ENCODE data around the gene GABARAP.

The GABARAP gene

DNA sequence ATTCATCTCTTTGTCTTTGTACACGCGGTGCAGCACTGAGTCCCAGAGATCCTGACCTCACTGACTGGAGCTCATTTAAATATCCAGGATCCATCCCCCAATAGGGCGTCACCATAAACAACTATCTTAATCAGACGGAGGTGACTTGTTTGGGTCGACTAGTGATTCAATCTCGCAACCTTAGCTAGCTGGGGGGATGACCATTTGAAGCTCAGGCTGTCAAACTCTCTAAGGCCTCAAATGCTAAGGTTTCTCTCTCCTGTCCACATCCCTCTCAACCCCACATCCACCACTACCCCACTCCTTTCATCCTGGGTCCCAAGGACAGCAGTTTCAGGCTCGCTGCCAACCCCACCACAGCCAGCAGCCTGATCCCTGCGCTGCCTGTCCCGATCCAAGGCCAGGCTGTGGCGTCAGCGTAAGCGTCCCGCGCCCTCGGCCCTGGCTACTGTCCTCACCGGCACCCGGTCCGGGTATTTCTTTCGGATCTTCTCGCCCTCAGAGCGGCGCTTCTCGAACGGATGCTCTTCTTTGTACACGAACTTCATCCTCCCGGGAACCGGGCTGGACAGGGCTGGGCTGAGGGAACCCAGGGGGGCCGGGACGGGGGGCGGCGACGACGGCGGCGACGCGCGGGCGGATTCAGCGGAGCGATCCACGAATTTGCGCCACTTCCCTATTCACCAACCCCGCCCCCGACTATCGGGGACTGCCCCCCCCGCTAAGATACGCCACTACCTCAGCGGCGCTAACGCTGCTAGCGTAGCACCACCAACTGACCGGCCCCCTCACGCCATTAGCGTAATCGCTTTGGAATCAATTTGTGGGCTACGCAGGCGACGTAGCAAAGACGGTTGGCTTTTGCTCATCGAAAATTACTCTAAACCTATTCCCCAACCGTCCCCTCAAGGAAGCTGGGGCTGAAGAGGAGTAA lies at the start of gene GABARAP:
GABARAP (minus strand) TSS at position 667 of the 934 bp plus-strand sequence; CDS start at position 548, 119 bp downstream.
- peak; percentile 34 for ATAC-seq (replicated peaks; ENCODE audit: extremely low read depth, poor library complexity, severe bottlenecking)
- Mint-ChIP-seq H3K27me3 (no peaks in the 10 kb centered on the region), H3K4me1 (peaks cover 56% of the 10 kb centered on the region), H3K4me3 (peak within 1 kb of the TSS; percentile 98), H3K36me3 (ENCODE audit: insufficient read depth) (peaks cover 52% of the 10 kb centered on the region), H3K27ac (ENCODE audit: low read depth) (peak within 1 kb of the TSS; percentile 90), H3K9me3 (no peaks in the 10 kb centered on the region)
- peak; percentile 90 to 96 for DNase-seq (ENCODE audit: low spot score in 2 of 2)

DNA sequence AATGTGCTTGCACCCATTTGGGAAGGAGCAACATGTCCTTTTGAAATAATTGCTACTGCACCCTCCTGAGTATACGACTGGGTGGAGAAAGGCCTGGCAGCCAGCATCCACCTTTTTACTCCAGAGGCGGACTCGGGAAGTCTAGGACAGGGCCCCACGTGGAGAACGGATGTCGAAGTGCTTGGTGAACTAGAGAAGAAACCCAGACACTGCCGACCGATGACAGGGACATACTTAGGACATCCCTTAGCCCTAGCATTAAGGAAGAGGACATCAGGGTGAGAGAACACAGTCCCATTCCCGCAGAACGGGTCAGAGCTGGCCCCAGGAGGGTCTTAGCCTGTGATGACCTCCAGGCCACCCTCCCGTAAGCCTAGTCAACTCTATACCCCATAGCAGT lies 48.4 kb upstream of the GABARAP start:
- no peak overlapping the region for H3K4me3 Mint-ChIP-seq
- peaks cover 7% of the 10 kb centered on the region for H3K36me3 Mint-ChIP-seq (ENCODE audit: insufficient read depth)
- no peak for ATAC-seq (replicated peaks; ENCODE audit: extremely low read depth, poor library complexity, severe bottlenecking)
- DNase-seq (ENCODE audit: low spot score in 2 of 2) = no peak
- no peak overlapping the region for H3K27ac Mint-ChIP-seq (ENCODE audit: low read depth)
- no peaks in the 10 kb centered on the region for H3K9me3 Mint-ChIP-seq
- H3K27me3 Mint-ChIP-seq = peaks cover 78% of the 10 kb centered on the region
- H3K4me1 Mint-ChIP-seq = peaks cover 7% of the 10 kb centered on the region

DNA sequence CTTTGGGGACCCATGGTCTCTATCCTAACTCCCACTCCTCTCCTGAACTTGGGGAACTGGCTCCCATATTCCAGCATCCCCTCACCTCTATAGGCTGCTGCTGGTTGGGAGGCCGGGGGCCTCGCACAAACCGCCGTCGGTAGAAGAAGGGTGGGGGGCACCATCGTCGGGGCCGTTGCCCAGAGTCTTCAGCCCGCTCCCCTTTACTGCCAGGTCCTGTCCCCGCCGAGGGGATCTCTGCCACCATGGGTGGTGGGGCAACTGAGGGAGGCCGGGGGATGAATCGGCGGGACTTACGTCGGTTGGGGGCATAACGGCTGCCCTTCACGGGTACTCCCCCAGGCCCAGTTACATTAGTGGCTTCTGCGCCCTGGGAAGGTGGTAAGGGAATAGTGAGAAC lies 47.9 kb upstream of the GABARAP start:
- Mint-ChIP-seq H3K9me3 (no peaks in the 10 kb centered on the region), H3K36me3 (ENCODE audit: insufficient read depth) (peaks cover 4% of the 10 kb centered on the region), H3K27me3 (peaks cover 79% of the 10 kb centered on the region), H3K4me3 (no peak overlapping the region), H3K27ac (ENCODE audit: low read depth) (no peak overlapping the region), H3K4me1 (peaks cover 5% of the 10 kb centered on the region)
- ATAC-seq (replicated peaks; ENCODE audit: extremely low read depth, poor library complexity, severe bottlenecking) (no peak), DNase-seq (ENCODE audit: low spot score in 2 of 2) (no peak)

DNA sequence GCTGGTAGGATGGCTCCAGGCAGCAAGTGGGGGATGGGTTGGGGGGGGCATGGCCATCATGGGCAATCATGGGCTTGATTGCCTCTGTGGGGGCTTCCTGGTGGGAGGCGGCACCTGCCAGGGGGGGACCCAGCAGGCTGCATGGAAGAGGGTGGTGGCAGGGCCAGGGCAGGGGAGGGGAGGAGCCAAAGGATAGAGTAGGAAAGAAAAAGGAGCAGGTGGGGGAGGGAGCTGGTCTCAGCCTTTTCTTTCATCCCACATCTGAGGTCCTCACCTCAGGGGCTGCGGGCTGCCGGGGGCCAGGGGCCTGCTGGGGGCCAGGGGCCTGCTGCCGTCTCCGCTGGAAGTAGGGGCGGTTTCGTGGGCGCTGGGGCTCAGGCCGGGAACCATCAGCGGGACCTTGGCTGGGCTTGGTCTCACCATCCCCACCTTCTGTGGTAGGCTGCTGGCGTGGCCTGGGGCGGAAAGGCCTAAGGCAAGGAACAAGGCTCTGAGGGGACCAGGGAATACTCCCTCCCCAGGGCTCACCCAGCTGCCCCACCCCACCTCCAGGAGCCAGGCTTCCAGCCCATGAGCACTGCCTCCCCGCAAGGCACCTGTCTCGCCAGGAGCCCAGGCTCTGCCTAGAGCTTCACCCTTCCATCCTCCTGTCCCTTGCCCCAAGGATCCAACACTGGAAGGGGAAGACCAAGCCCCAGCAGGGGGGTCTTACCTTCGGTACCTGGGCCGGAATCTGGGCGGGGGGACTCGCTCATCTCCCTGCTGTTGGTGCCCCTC lies 47.2 kb upstream of the GABARAP start:
- H3K4me1 Mint-ChIP-seq = no peaks in the 10 kb centered on the region
- no peak overlapping the region for H3K27ac Mint-ChIP-seq (ENCODE audit: low read depth)
- DNase-seq (ENCODE audit: low spot score in 2 of 2) (no peak), ATAC-seq (replicated peaks; ENCODE audit: extremely low read depth, poor library complexity, severe bottlenecking) (no peak)
- peaks cover 4% of the 10 kb centered on the region for H3K36me3 Mint-ChIP-seq (ENCODE audit: insufficient read depth)
- H3K4me3 Mint-ChIP-seq = no peak overlapping the region
- H3K9me3 Mint-ChIP-seq = no peaks in the 10 kb centered on the region
- H3K27me3 Mint-ChIP-seq = peaks cover 76% of the 10 kb centered on the region

- peaks cover 75% of the 10 kb centered on the region for H3K27me3 Mint-ChIP-seq
- H3K4me3 Mint-ChIP-seq = no peak overlapping the region
Observed at GRCh38 chr17:7285679-7286078, 43.4 kb upstream of the GABARAP start.

DNA sequence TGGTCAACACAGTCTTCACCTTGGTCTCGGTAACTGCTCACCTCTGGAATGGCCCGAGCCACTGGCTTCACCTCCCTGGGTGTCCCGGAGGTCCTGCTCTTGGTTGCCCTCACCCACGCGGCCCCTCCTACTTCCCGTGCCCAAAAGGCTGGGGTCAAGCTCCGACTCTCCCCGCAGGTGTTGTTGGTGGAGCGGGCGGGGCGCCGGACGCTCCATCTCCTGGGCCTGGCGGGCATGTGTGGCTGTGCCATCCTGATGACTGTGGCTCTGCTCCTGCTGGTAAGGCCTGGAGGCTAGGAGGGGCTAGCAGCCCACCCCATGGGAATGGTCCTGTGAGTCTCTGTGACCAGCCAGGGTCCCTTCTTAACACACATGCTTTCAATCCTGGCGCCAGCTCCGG lies 42.7 kb upstream of the GABARAP start:
- Mint-ChIP-seq H3K4me3 (no peak overlapping the region), H3K9me3 (no peaks in the 10 kb centered on the region), H3K27me3 (peaks cover 67% of the 10 kb centered on the region), H3K36me3 (ENCODE audit: insufficient read depth) (peaks cover 2% of the 10 kb centered on the region), H3K4me1 (peaks cover 13% of the 10 kb centered on the region), H3K27ac (ENCODE audit: low read depth) (no peak overlapping the region)
- DNase-seq (ENCODE audit: low spot score in 2 of 2) (no peak), ATAC-seq (replicated peaks; ENCODE audit: extremely low read depth, poor library complexity, severe bottlenecking) (no peak)

More at GRCh38 chr17:7285679-7286078, 43.4 kb upstream of the GABARAP start:
- peaks cover 12% of the 10 kb centered on the region for H3K4me1 Mint-ChIP-seq
- DNase-seq (ENCODE audit: low spot score in 2 of 2) = no peak
- peaks cover 2% of the 10 kb centered on the region for H3K36me3 Mint-ChIP-seq (ENCODE audit: insufficient read depth)
- no peak for ATAC-seq (replicated peaks; ENCODE audit: extremely low read depth, poor library complexity, severe bottlenecking)
- H3K9me3 Mint-ChIP-seq = no peaks in the 10 kb centered on the region
- H3K27ac Mint-ChIP-seq (ENCODE audit: low read depth) = no peak overlapping the region

DNA sequence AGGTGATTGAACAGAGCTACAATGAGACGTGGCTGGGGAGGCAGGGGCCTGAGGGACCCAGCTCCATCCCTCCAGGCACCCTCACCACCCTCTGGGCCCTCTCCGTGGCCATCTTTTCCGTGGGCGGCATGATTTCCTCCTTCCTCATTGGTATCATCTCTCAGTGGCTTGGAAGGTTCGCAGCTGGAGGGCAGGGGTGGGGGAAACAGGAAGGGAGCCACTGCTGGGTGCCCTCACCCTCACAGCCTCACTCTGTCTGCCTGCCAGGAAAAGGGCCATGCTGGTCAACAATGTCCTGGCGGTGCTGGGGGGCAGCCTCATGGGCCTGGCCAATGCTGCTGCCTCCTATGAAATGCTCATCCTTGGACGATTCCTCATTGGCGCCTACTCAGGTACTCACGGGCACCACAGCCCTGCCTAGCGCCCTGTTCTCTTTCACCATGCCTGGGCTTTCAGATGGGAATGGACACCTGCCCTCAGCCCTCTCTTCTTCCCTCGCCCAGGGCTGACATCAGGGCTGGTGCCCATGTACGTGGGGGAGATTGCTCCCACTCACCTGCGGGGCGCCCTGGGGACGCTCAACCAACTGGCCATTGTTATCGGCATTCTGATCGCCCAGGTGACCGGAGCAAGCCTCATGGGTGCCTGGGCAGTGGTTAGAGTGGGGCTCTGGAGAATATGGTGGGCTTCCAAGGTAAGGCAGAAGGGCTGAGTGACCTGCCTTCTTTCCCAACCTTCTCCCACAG lies 41.4 kb upstream of the GABARAP start:
- ATAC-seq (replicated peaks; ENCODE audit: extremely low read depth, poor library complexity, severe bottlenecking) (no peak), DNase-seq (ENCODE audit: low spot score in 2 of 2) (no peak)
- Mint-ChIP-seq H3K27me3 (peaks cover 61% of the 10 kb centered on the region), H3K4me1 (peaks cover 13% of the 10 kb centered on the region), H3K4me3 (no peak overlapping the region), H3K36me3 (ENCODE audit: insufficient read depth) (peaks cover 2% of the 10 kb centered on the region), H3K27ac (ENCODE audit: low read depth) (no peak overlapping the region), H3K9me3 (no peaks in the 10 kb centered on the region)

DNA sequence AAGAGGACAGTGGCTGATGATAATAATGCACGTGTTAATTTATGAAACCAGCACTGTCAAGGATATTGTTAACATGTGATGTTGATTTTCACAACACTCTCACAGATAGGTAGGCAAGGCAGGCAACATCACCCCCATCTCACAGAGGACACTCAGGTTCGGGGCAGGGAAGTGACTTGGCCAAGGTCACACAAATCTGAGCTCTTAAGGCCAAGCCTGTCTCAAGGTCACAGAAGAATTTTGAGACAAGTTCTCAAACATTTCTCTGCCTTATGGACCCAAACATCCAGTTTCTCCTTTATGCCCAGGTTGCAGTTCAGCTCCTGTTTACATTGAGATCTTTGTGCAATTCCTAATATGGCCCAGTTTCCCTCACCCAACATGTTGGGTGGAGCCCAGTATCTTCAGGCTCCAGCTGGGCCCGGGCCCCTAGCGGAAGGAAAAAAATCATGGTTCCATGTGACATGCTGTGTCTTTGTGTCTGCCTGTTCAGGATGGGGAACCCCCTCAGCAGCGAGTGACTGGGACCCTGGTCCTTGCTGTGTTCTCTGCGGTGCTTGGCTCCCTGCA lies 40.6 kb upstream of the GABARAP start:
- peaks cover 13% of the 10 kb centered on the region for H3K4me1 Mint-ChIP-seq
- peaks cover 53% of the 10 kb centered on the region for H3K27me3 Mint-ChIP-seq
- DNase-seq (ENCODE audit: low spot score in 2 of 2) (no peak), ATAC-seq (replicated peaks; ENCODE audit: extremely low read depth, poor library complexity, severe bottlenecking) (no peak)
- H3K4me3 Mint-ChIP-seq = peak overlapping the region; percentile 77
- H3K36me3 Mint-ChIP-seq (ENCODE audit: insufficient read depth) = peaks cover 2% of the 10 kb centered on the region
- no peak overlapping the region for H3K27ac Mint-ChIP-seq (ENCODE audit: low read depth)
- H3K9me3 Mint-ChIP-seq = no peaks in the 10 kb centered on the region

- peak overlapping the region; percentile 77 for H3K4me3 Mint-ChIP-seq
- DNase-seq (ENCODE audit: low spot score in 2 of 2) (no peak), ATAC-seq (replicated peaks; ENCODE audit: extremely low read depth, poor library complexity, severe bottlenecking) (no peak)
- peaks cover 2% of the 10 kb centered on the region for H3K36me3 Mint-ChIP-seq (ENCODE audit: insufficient read depth)
- peaks cover 46% of the 10 kb centered on the region for H3K27me3 Mint-ChIP-seq
- H3K4me1 Mint-ChIP-seq = peaks cover 13% of the 10 kb centered on the region
- H3K9me3 Mint-ChIP-seq = no peaks in the 10 kb centered on the region
- H3K27ac Mint-ChIP-seq (ENCODE audit: low read depth) = peak overlapping the region; percentile 59
Observed at GRCh38 chr17:7281953-7282751, 39.9 kb upstream of the GABARAP start.

- Mint-ChIP-seq H3K4me3 (peak within 1 kb of the TSS; percentile 77), H3K36me3 (ENCODE audit: insufficient read depth) (peaks cover 2% of the 10 kb centered on the region), H3K27ac (ENCODE audit: low read depth) (peak within 1 kb of the TSS; percentile 59), H3K9me3 (no peaks in the 10 kb centered on the region), H3K4me1 (peaks cover 13% of the 10 kb centered on the region), H3K27me3 (peaks cover 38% of the 10 kb centered on the region)
- ATAC-seq (replicated peaks; ENCODE audit: extremely low read depth, poor library complexity, severe bottlenecking) = peak; percentile 39
- peak in 1 of 2 donors; percentile 44 for DNase-seq (ENCODE audit: low spot score in 2 of 2)
Observed at GRCh38 chr17:7281074-7281952, 39.1 kb upstream of the GABARAP start, which contains the start of gene SLC2A4. SLC2A4 (plus strand) TSS chr17:7281718; CDS start chr17:7281935, 217 bp downstream.
